Cardiac muscle cell (in vitro differentiated cells and primary cell): ENCODE measurements around the gene CCIN. TPM values are rescaled to one million over a fixed set of nuclear protein-coding genes. Genes with fewer than 3 reads are reported as not detected.
"Not testable (repeated sequence)": the region's sequence is repeated elsewhere in the genome, so short reads cannot be mapped to it uniquely, and the experiment has no call there.

ENCODE experiments used
- DNase-seq, 2 donors: peaks; one replicate each; pipeline versions ENCODE4 v3.0.0 to v3.0.0-alpha.2; 2010 to 2017; ENCODE audit warnings: low read depth in 1 of 2, low spot score in 1 of 2
- H3K27ac ChIP-seq: fragments of 200-600 bp; sonication (generic); 2 replicates; pipeline ENCODE4 v1.5.1; 2016
- H3K27me3 ChIP-seq: fragments of 200-600 bp; sonication (generic); 2 replicates; pipeline ENCODE4 v1.6.0; 2016; ENCODE audit warnings: control low read depth
- H3K36me3 ChIP-seq: fragments of 200-600 bp; sonication (generic); 2 replicates; pipeline ENCODE4 v1.5.1; 2016; ENCODE audit warnings: control low read depth
- H3K4me1 ChIP-seq: fragments of 200-600 bp; sonication (generic); 2 replicates; pipeline ENCODE4 v1.8.1; 2017; ENCODE audit warnings: low read depth, mild to moderate bottlenecking, mixed run types
- H3K4me3 ChIP-seq: fragments of 200-600 bp; sonication (generic); 2 replicates; pipeline ENCODE4 v1.5.1; 2016; ENCODE audit warnings: mild to moderate bottlenecking
- H3K9me3 ChIP-seq: fragments of 200-600 bp; sonication (generic); 2 replicates; pipeline ENCODE4 v1.5.1; 2017; ENCODE audit warnings: low read depth, mild to moderate bottlenecking, control low read depth
- CTCF ChIP-seq: IDR thresholded peaks from 2 replicates; pipeline ENCODE4 v1.5.1; 2012; ENCODE audit warnings: low read depth, mild to moderate bottlenecking, low read length
- polyA plus RNA-seq: library from polyadenylated mRNA; unstranded; fragments of >200 nt; fragmentation: Nextera tagmentation; extraction: Ambion mirVana; gene quantifications from 2 replicates; pipeline ENCODE4 v1.2.1, GENCODE V29; 2016
- total RNA-seq: library from RNA; depleted of rRNA; stranded (reverse); fragments of >200 nt; gene quantifications from 2 replicates; pipeline ENCODE4 v1.2.3, GENCODE V29; 2016

CCIN gene
- total and polyA plus RNA-seq, 2 experiments from 2014 or later, result 0.39 TPM; not detected in 1

GRCh38 chr9:36174731-36175130 is 5.5 kb downstream of the CCIN start:
- DNase-seq, result no peak
- no peak for TF ChIP-seq CTCF
- H3K27me3 ChIP-seq, result no peaks in the 10 kb centered on the region

GRCh38 chr9:36175209-36175608 is 6.0 kb downstream of the CCIN start:
- not testable (repeated sequence) for H3K36me3 ChIP-seq, H3K4me1 ChIP-seq, H3K27me3 ChIP-seq, H3K9me3 ChIP-seq, H3K27ac ChIP-seq, H3K4me3 ChIP-seq, DNase-seq

More at GRCh38 chr9:36174731-36175130, 5.5 kb downstream of the CCIN start:
- Histone ChIP-seq H3K9me3 (no peaks in the 10 kb centered on the region), H3K27ac (no peak overlapping the region), H3K4me1 (no peaks in the 10 kb centered on the region), H3K4me3 (no peak overlapping the region), H3K36me3 (no peaks in the 10 kb centered on the region)

GRCh38 chr9:36176496-36176895 is 7.3 kb downstream of the CCIN start:
- not testable (repeated sequence) for H3K4me1 ChIP-seq, H3K9me3 ChIP-seq, H3K36me3 ChIP-seq, H3K4me3 ChIP-seq, DNase-seq, H3K27me3 ChIP-seq, H3K27ac ChIP-seq

- Histone ChIP-seq H3K4me3 (no peak overlapping the region), H3K36me3 (no peaks in the 10 kb centered on the region), H3K27me3 (no peaks in the 10 kb centered on the region), H3K4me1 (no peaks in the 10 kb centered on the region), H3K27ac (no peak overlapping the region), H3K9me3 (no peaks in the 10 kb centered on the region)
- TF ChIP-seq CTCF, result no peak
- no peak for DNase-seq
These were observed 8.4 kb downstream of the CCIN start for GRCh38 chr9:36177571-36177970.

GRCh38 chr9:36180243-36180642 is 11.1 kb downstream of the CCIN start:
- H3K4me1 ChIP-seq, H3K27me3 ChIP-seq, H3K9me3 ChIP-seq, H3K27ac ChIP-seq, H3K4me3 ChIP-seq, DNase-seq, H3K36me3 ChIP-seq: not testable (repeated sequence)

- DNase-seq, result peak in 1 of 2 donors; percentile 82
- Histone ChIP-seq H3K4me1 (peaks cover 15% of the 10 kb centered on the region), H3K9me3 (no peaks in the 10 kb centered on the region), H3K4me3 (no peak overlapping the region), H3K27ac (no peak overlapping the region), H3K36me3 (no peaks in the 10 kb centered on the region), H3K27me3 (no peaks in the 10 kb centered on the region)
- no peak for TF ChIP-seq CTCF
These were observed 18.2 kb downstream of the CCIN start for GRCh38 chr9:36187414-36187813.

GRCh38 chr9:36188212-36188611 is 19.0 kb downstream of the CCIN start:
- peaks cover 23% of the 10 kb centered on the region for H3K4me1 ChIP-seq
- H3K27ac ChIP-seq, result no peak overlapping the region
- no peaks in the 10 kb centered on the region for H3K36me3 ChIP-seq
- H3K27me3 ChIP-seq, result no peaks in the 10 kb centered on the region
- TF ChIP-seq CTCF, result no peak
- DNase-seq, result no peak
- H3K9me3 ChIP-seq, result no peaks in the 10 kb centered on the region
- H3K4me3 ChIP-seq, result no peak overlapping the region
